Measurements from ENCODE around the gene ERLEC1. TPM values are rescaled to one million over a fixed set of nuclear protein-coding genes. Genes with fewer than 3 reads are reported as not detected.

The ERLEC1 gene
- total and polyA plus RNA-seq, 2 experiments from 2014 or later: 73.2 to 75.3 TPM

DNA sequence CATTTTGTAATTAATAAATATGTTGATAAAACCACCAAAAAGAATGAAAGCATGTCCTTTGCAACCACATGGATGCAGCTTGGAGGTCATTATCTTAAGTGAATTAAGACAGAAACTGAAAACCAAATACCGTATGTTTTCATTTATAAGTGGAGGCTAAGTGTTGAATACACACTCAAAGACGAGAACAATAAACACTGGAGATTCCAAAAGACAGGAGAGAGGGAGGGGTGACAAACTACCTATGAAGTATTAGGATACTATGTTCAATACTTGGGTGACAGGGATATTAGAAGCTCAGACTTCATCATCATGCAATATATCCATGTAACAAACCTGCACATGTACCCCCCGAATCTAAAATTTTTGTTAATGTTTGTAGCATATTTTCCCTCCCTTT lies 7.0 kb downstream of the ERLEC1 start:
- Histone ChIP-seq H3K27me3 (no peaks in the 10 kb centered on the region), H3K79me2 (peaks cover 49% of the 10 kb centered on the region), H3K9me3 (ENCODE audit: low read depth) (no peaks in the 10 kb centered on the region), H3K4me1 (ENCODE audit: insufficient read depth) (no peaks in the 10 kb centered on the region), H3K36me3 (replicated peaks; ENCODE audit: insufficient read depth, low read depth) (no peaks in the 10 kb centered on the region), H4K20me1 (ENCODE audit: insufficient read depth, poor library complexity, severe bottlenecking) (peaks cover 8% of the 10 kb centered on the region), H2AFZ (no peak overlapping the region), H3K4me2 (no peak overlapping the region), H3K9me2 (replicated peaks; ENCODE audit: insufficient read depth) (no peaks in the 10 kb centered on the region), H3K4me3 (no peak overlapping the region), H3K27ac (no peak overlapping the region)
- no peak for TF ChIP-seq EZH2 (IDR thresholded peaks at IDR 0.05; ENCODE audit: borderline replicate concordance)
- TF ChIP-seq, protein P1, sequence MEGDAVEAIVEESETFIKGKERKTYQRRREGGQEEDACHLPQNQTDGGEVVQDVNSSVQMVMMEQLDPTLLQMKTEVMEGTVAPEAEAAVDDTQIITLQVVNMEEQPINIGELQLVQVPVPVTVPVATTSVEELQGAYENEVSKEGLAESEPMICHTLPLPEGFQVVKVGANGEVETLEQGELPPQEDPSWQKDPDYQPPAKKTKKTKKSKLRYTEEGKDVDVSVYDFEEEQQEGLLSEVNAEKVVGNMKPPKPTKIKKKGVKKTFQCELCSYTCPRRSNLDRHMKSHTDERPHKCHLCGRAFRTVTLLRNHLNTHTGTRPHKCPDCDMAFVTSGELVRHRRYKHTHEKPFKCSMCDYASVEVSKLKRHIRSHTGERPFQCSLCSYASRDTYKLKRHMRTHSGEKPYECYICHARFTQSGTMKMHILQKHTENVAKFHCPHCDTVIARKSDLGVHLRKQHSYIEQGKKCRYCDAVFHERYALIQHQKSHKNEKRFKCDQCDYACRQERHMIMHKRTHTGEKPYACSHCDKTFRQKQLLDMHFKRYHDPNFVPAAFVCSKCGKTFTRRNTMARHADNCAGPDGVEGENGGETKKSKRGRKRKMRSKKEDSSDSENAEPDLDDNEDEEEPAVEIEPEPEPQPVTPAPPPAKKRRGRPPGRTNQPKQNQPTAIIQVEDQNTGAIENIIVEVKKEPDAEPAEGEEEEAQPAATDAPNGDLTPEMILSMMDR (IDR thresholded peaks at IDR 0.05; ENCODE audit: poor library complexity): no peak
- DNase-seq (ENCODE audit: low spot score): no peak
- 90% methylated on average over 3 of the region's 3 CpGs for WGBS (ENCODE audit: low lambda C conversion rate, missing lambda C conversion rate)

DNA sequence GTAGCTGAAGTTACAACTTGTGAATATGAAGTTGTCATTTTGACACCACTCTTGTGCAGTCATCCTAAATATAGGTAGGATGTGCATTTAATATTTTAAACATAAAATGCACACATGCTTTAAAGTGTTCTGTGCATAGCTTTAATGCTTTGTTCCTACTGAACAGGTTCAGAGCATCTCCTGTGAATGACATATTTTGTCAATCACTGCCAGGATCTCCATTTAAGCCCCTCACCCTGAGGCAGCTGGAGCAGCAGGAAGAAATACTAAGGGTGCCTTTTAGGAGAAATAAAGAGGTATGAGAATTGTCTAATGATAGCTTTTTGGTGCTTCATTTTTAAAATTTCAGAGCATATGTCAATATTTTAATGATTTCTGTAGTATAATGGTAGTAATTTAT lies 14.7 kb downstream of the ERLEC1 start:
- H3K4me1 ChIP-seq (ENCODE audit: insufficient read depth): no peaks in the 10 kb centered on the region
- no peaks in the 10 kb centered on the region for H4K20me1 ChIP-seq (ENCODE audit: insufficient read depth, poor library complexity, severe bottlenecking)
- no peaks in the 10 kb centered on the region for H3K27me3 ChIP-seq
- H3K79me2 ChIP-seq: no peaks in the 10 kb centered on the region
- TF ChIP-seq, protein P1 (IDR thresholded peaks at IDR 0.05; ENCODE audit: poor library complexity): no peak
- TF ChIP-seq EZH2 (IDR thresholded peaks at IDR 0.05; ENCODE audit: borderline replicate concordance): no peak
- no peak for TF ChIP-seq EZH2phosphoT487 (IDR thresholded peaks at IDR 0.05; ENCODE audit: low read depth, severe bottlenecking, unreplicated experiment)
- H3K9me2 ChIP-seq (replicated peaks; ENCODE audit: insufficient read depth): no peaks in the 10 kb centered on the region
- no peak overlapping the region for H3K4me3 ChIP-seq
- no peak overlapping the region for H3K4me2 ChIP-seq
- H3K9me3 ChIP-seq (ENCODE audit: low read depth): no peaks in the 10 kb centered on the region
- H3K36me3 ChIP-seq (replicated peaks; ENCODE audit: insufficient read depth, low read depth): no peaks in the 10 kb centered on the region
- no peak overlapping the region for H2AFZ ChIP-seq
- DNase-seq (ENCODE audit: low spot score): no peak
- no peak overlapping the region for H3K27ac ChIP-seq

DNA sequence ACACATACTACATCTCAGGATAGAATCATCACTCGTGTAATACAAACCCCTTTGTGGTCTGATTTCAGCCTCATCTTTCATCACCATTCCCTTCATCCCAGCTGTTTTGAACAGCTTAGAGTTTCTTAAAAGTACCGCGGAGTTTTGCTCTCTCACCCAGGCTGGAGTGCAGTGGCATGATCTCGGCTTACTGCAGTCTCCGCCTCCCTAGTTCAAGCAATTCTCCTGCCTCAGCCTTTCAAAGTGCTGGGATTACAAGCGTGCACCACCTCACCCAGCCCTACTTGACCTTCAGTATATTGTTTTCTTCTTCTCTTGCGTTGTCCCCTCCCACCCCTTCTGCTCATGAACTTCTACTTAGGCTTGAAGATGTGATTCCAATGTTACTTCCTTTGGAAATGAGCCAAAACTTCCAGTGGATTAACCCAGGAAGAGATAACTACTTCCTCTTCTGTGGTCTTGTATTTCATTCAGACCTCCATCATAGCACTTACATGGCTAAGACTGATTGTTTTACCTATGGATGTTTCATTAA lies 15.8 kb downstream of the ERLEC1 start:
- Histone ChIP-seq H3K79me2 (no peaks in the 10 kb centered on the region), H3K36me3 (replicated peaks; ENCODE audit: insufficient read depth, low read depth) (no peaks in the 10 kb centered on the region), H4K20me1 (ENCODE audit: insufficient read depth, poor library complexity, severe bottlenecking) (no peaks in the 10 kb centered on the region), H3K9me3 (ENCODE audit: low read depth) (no peaks in the 10 kb centered on the region), H2AFZ (no peak overlapping the region), H3K9me2 (replicated peaks; ENCODE audit: insufficient read depth) (no peaks in the 10 kb centered on the region), H3K27me3 (no peaks in the 10 kb centered on the region), H3K4me1 (ENCODE audit: insufficient read depth) (no peaks in the 10 kb centered on the region), H3K4me3 (no peak overlapping the region), H3K27ac (no peak overlapping the region), H3K4me2 (no peak overlapping the region)
- 71% methylated on average over 7 of the region's 7 CpGs for WGBS (ENCODE audit: low lambda C conversion rate, missing lambda C conversion rate)
- TF ChIP-seq, protein P1 (IDR thresholded peaks at IDR 0.05; ENCODE audit: poor library complexity): no peak
- TF ChIP-seq EZH2phosphoT487 (IDR thresholded peaks at IDR 0.05; ENCODE audit: low read depth, severe bottlenecking, unreplicated experiment) (no peak), EZH2 (IDR thresholded peaks at IDR 0.05; ENCODE audit: borderline replicate concordance) (no peak)
- no peak for DNase-seq (ENCODE audit: low spot score)

DNA sequence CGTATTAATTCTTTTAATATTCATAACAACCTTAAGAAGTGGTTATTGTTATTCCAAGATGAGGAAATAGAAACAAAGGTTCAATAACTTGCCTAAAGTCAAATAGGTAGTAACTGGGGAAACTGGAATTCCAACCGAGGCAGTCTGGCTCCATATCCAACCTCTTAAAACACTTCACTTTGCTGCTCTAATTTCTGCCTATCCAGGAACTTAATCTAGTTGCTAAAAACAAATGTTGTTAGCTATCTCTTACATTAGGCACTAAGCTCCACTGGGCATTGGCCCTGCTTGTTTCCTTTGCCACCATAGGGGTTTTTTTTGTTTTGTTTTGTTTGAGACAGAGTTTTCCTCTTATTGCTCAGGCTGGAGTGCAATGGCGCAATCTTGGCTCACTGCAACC lies 24.8 kb downstream of the ERLEC1 start:
- no peak overlapping the region for H3K4me3 ChIP-seq
- H3K79me2 ChIP-seq: no peaks in the 10 kb centered on the region
- no peaks in the 10 kb centered on the region for H3K9me2 ChIP-seq (replicated peaks; ENCODE audit: insufficient read depth)
- 98% methylated on average over 3 of the region's 3 CpGs for WGBS (ENCODE audit: low lambda C conversion rate, missing lambda C conversion rate)
- no peaks in the 10 kb centered on the region for H3K27me3 ChIP-seq
- no peak overlapping the region for H3K4me2 ChIP-seq
- H3K27ac ChIP-seq: no peak overlapping the region
- no peak overlapping the region for H2AFZ ChIP-seq
- TF ChIP-seq, protein P1 (IDR thresholded peaks at IDR 0.05; ENCODE audit: poor library complexity): no peak
- TF ChIP-seq EZH2 (IDR thresholded peaks at IDR 0.05; ENCODE audit: borderline replicate concordance) (no peak), EZH2phosphoT487 (IDR thresholded peaks at IDR 0.05; ENCODE audit: low read depth, severe bottlenecking, unreplicated experiment) (no peak)
- H3K36me3 ChIP-seq (replicated peaks; ENCODE audit: insufficient read depth, low read depth): no peaks in the 10 kb centered on the region
- DNase-seq (ENCODE audit: low spot score): no peak
- H4K20me1 ChIP-seq (ENCODE audit: insufficient read depth, poor library complexity, severe bottlenecking): no peaks in the 10 kb centered on the region
- H3K9me3 ChIP-seq (ENCODE audit: low read depth): no peaks in the 10 kb centered on the region
- H3K4me1 ChIP-seq (ENCODE audit: insufficient read depth): no peaks in the 10 kb centered on the region

Measured in hepatocyte (in vitro differentiated cells).